ENCODE measurements around the gene CCDC39. TPM values are rescaled to one million over a fixed set of nuclear protein-coding genes. Genes with fewer than 3 reads are reported as not detected.

CCDC39 gene
- total RNA-seq: not detected

DNA sequence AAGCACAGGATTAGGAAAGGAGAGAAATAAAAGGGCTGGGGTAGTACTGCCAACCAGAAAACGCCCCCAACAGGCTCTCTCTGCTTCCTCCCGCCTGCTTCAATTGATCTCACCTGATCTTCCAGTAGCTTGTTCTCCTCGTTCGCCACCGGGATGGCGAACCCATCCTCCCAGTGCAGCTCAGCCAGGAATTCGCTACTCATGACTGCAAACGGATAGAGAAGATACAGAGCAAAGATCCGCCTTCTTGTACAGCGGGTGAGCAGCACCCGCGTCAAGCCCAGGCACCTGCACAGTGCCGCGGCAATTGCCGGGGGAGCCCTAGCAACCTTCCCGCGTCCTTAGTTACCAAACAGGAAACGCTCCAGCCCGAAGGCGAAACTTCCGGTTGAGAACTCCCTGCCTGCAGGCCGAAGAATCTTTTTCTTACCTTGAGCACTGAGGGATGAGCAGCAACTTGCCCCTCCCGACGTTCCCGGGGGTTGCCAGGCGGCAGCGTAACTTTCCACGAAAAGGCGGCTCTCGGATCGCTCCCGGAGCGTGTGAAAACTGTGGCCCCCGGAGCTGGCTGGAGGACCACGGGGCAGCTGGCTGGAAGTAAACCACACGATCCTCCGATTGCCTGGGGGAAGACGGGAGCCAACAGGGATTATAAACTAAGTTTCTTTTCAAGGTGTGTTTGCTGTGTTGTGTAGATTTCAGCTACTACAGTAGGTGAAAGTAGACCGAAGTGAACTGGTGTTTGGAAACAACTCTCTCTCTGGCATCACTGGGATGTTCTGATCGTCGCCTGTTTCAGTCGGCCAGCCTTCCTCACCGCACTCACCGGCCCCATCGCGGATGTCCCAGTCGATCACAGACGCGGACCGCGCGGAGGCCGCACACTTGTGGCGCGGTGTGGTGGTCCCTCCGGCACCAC is at the start of gene CCDC39:
Gene CCDC39 (minus strand): TSS at position 312 of the 919 bp plus-strand sequence. CDS start 109 bp downstream, at position 203.

DNA sequence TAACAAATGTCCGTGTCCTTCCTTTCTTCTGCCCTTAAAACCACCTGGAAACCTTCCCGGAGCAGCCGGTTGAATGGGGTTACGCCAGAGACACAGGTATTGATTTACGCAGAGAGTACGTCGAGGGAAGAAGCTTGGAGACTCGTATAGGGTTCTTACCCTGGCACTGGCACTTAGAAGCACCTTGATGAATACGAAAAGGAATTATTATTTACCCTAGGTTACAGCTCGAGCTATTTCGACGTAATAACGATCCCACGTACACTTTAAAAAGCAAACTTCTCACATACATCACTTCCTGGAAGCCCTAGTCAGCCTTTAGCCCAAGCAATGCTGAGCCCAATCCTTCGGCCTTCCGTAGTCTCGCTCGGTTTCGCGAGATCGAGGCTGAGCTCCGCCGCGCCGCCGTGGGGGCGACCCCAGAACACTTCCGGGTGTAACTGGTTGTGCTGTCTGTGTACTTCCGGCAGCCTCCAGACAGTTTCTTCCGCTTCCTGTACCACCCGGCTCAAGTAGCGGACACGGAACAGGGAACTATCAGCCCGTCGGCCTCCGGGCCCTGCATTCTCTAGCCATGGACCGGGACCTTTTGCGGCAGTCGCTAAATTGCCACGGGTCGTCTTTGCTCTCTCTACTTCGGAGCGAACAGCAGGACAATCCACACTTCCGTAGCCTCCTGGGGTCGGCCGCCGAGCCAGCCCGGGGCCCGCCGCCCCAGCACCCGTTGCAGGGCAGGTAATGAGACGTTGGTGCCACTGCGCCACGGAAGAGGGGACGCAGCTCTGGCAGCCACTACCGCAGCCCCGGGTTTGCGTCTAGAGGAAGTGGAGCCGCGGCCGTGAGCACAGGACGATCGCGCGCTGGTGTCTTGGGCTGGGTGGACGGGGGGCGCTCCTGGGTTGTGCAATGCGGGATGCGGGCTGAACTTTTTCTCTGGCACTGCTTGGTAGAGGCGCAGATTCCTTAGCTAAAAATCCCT is 77.3 kb downstream of the CCDC39 start, which contains the start of gene TTC14:
Gene TTC14 (plus strand): TSS at position 476 of the 979 bp plus-strand sequence. CDS start 99 bp downstream, at position 575.

Other genes with a start within 250 kb of the CCDC39 start
- gene TTC14, start 77.3 kb downstream of the CCDC39 start, total RNA-seq: 10 to 100 TPM; 75.0 to 78.1 TPM
- gene FXR1, start 233.2 kb upstream of the CCDC39 start, total RNA-seq: 100 to 1,000 TPM; 123 to 134 TPM

Measured in activated naive CD4-positive, alpha-beta T cell treated with anti-CD3 and anti-CD28 coated beads, Interleukin-2, amount 10 ng/mL, durations not matched to agents 5 hours and 36 hours (primary cell).